ENCODE results near the gene STX16.

DNA sequence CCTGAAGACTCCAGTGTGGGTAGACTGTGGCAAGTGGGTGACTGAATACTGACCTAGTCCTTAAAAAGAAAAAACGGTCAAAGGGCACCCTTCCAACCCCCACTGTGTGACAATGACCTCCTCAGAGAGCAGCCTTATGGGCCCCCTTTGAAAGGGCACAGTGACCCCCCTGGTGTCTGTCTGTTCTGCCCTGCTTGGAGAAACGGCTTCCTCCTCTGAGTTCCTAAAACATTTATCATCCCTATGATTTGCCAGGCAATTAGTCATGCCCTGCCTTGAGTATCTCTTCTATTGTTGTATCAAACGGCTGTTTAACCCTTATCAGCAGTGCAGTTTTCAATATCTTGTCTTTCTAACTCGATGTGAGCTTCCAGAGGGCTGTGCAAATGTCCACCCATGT, 21.0 kb upstream of the STX16 start:
- TF ChIP-seq, protein P1, sequence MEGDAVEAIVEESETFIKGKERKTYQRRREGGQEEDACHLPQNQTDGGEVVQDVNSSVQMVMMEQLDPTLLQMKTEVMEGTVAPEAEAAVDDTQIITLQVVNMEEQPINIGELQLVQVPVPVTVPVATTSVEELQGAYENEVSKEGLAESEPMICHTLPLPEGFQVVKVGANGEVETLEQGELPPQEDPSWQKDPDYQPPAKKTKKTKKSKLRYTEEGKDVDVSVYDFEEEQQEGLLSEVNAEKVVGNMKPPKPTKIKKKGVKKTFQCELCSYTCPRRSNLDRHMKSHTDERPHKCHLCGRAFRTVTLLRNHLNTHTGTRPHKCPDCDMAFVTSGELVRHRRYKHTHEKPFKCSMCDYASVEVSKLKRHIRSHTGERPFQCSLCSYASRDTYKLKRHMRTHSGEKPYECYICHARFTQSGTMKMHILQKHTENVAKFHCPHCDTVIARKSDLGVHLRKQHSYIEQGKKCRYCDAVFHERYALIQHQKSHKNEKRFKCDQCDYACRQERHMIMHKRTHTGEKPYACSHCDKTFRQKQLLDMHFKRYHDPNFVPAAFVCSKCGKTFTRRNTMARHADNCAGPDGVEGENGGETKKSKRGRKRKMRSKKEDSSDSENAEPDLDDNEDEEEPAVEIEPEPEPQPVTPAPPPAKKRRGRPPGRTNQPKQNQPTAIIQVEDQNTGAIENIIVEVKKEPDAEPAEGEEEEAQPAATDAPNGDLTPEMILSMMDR (IDR thresholded peaks at IDR 0.05; ENCODE audit: low read length): no peak
- TF ChIP-seq EZH2 (IDR thresholded peaks at IDR 0.05; ENCODE audit: borderline replicate concordance, low read length): no peak
